TTC549 (cell line): ENCODE data around the gene SMYD5.
"Not testable (repeated sequence)": the region's sequence is repeated elsewhere in the genome, so short reads cannot be mapped to it uniquely, and the experiment has no call there.

Experiments used
- FAIRE-seq: peaks from 2 replicates; lab custom pipeline; 2012; peaks lifted over from hg19 to GRCh38; lab: Jason Lieb, UNC

The SMYD5 gene

DNA sequence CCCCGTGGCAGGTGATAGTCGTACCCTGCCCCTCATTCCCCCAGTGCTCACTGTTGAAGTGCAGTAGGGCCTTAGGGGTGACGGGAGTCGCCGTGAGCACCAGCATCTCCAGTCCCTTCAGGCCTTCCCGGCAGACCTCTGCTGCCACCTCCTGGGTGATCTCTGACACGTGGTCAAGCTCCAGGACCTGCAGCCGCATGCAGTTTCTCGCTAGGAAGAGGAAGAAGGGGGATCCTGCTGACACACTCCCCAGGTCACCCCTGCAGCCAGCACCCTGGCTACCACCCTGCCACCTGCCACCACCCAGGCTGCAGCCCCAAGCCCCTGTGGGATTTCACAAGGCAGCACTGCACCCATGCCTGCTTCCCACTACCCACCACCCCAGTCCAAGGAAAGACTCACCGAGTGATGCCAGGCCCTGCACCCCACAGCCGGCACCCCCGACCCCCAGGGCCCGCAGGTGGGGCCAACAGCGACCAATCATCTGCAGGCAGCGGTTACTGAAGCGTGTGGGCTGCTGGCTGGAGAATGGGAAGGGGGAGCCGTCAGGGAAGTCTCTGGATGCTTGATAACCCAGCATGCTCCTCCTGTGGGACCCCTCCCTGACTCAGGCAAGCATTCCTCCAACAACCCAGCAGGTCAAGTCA lies 46.4 kb downstream of the SMYD5 start:
- FAIRE-seq = no peak

DNA sequence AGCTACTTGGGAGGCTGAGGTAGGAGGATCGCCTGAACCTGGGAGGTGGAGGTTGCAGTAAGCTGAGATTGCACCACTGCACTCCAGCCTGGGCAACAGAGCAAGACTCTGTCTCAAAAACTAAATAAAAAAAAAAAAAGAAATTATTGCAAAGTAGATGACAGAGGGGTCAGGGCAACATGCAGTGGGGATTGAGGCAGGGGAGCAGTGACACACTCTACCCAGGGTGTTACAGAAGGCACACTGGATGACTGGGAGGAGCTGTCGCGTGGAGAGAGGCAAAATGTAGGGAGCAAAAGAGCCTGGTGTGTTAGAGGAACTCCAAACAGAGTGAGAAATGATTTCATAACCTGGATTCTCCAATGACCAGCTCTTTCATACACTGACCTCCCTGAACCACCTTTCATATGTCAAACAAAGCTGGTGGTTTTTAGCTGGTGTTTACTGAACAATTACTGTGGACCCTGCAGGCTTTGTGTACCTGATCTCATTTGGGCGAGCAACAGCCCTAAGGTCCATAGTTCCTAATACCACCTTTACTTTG lies 48.1 kb downstream of the SMYD5 start:
- no peak for FAIRE-seq

- FAIRE-seq = not testable (repeated sequence)
Observed at GRCh38 chr2:73262691-73263429, 48.8 kb downstream of the SMYD5 start.

DNA sequence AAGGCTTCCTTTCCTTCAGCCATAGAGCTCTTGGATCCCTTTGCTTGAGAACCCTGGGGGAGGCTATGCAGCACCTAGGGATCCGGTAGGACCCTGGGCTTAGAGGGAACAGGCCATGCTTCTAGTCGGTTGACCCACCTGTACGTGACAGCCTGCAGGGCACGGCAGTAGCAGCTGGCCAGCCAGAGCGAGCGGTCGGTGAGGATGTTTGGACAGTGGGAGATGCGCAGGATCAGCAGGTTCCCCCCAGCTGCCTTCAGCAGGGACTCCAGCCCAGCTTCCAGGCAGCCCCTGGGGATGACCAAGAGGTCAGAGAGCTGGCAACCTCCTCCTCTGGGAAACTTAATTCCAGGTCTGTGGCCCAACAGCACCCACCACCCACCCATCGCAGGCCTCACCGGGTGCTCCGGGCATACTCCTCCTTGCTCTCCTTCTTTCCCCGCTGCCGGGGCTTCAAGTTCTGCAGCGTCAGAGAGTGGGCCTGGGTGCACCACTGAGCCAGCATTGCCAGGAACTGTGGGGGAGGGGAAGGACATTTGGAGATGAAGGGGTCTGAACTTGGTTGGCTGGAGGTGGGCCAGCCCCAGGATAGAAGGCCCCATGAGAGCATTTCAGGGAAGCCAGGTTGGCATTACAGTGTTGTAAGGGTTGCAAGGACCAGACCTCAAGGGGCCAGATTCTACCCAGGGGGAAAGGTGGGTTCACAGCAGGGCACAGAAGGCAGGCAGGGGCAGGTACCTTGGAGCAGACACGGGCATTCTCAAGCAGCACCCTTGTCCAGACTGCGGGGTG lies 49.7 kb downstream of the SMYD5 start:
- FAIRE-seq = no peak

- FAIRE-seq = no peak
Observed at GRCh38 chr2:73264332-73264606, 50.2 kb downstream of the SMYD5 start.

GRCh38 chr2:73264783-73265182 lies 50.7 kb downstream of the SMYD5 start:
- FAIRE-seq = no peak

- no peak for FAIRE-seq
Observed at GRCh38 chr2:73265298-73266060, 51.4 kb downstream of the SMYD5 start.

DNA sequence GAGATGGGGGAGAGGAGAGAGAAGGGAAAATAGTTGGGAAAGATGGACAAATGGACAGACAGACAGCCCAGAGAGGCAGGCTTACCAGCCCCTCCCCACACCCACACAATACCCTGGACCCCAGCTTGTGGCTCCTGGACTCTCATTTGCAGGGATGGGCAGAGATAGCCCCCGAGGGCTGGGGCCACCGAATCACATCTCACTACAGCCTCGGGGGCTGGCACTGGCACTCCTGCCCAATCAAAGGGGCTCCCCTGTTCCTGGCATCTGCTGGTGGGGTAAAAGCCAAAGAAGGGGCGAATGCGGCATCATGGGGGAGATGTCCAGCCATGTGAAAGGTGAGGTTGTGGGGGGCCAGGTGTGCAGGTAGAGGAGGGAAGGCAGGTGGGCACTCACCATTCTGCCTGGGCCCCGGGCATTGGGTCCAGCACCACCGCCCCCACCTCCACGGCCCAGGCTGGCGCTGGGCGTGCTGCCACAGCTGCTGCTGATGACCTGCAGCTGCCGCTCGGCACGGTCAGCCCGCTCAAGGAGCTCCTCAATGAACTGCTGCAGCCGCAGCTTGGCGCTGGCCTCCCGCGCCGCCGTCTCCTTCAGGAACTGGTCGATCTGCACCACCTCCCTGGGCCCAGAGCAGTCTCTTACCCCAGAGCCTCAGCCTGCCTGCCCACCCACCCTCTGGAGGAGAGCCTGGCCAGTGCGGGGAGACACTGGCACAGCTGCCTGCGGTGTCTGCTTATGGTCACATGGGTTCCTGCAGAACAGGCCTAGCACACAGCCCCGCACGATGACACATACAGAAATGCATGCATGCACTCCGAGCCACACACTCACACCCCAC lies 52.2 kb downstream of the SMYD5 start:
- no peak for FAIRE-seq

- no peak for FAIRE-seq
Observed at GRCh38 chr2:73267008-73267407, 53.0 kb downstream of the SMYD5 start.

DNA sequence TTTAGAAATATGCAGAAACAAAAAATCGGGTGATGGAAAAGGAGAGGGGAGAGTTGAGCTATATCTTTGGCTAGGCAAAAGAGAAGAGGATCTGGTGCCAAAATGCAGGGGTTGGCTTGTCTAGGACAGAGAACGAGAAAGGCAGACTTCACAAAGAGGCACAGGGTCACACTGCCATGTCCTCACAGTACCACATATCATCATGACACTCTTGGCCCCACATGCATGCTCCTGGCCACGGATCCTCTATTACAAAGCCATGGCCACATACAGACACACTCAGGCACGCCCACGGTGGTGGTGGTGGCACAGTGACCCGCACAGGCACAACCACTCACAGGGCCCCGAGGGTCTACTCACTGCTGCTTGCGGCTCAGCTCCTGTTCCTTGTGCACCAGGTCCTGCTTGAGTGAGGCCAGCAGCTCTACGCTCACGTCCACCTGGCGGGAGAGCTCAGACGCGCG lies 54.4 kb downstream of the SMYD5 start:
- FAIRE-seq = no peak

DNA sequence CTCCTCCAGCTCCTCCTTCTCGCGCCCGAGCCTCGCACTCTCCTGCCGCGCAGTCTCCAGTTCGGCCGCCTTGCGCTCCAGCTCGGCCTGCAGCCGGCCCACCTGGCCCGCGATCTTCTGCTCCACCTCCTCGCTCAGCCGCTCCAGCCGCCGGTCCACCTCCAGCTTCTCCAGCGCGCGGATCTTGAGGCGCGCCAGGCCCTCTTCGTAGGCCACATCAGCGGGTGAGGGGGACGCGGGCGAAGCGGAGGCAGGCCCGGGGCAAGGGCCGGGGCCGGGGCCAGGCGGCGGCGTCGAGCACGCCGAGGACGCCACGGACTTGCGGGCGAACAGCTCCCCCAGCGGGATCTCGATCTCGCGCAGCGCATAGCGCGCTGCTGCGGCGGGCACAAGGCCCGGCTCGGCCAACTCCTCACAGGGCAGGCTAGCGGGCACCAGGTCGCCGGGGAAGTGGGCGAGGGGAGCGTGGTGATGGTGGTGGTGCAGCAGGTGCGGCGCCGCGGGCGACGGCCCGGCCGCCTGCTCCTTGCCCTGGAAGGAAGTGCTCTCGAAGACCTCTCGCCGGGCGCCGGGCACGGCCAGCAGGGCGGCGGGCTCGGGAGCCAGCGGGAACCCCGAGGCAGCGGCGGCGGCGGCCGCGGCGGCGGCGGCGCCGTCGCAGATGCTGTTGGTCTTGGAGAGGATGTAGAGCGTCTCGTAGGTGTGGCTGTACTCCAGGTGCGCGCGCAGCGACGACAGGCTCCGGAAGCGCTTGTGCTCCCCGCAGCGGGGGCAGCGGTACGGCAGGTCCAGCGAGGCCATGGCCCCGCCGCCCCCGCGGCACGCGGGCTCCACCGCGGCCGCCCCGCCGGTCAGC lies 55.0 kb downstream of the SMYD5 start:
- FAIRE-seq = no peak

GRCh38 chr2:73269686-73270465 lies 55.8 kb downstream of the SMYD5 start:
- no peak for FAIRE-seq

GRCh38 chr2:73272270-73272669 lies 58.2 kb downstream of the SMYD5 start:
- FAIRE-seq = no peak
